Left lung (tissue), 14 donors: ENCODE data around the gene C1QTNF4. TPM values are rescaled to one million over a fixed set of nuclear protein-coding genes. Genes with fewer than 3 reads are reported as not detected.
A peak's percentile ranks its signal among the peaks of the same experiment; 100 is the strongest.
"Not testable (repeated sequence)": the region's sequence is repeated elsewhere in the genome, so short reads cannot be mapped to it uniquely, and the experiment has no call there.

Experiments used
- ATAC-seq: fragments of 200-7000 bp; cut with Tn5 transposase; one replicate; pipeline ENCODE4 v1.9.1; 2020; ENCODE audit warnings: moderate library complexity
- DNase-seq, 4 donors: peaks; one replicate each; pipeline ENCODE4 v3.0.0-alpha.2; 2013 to 2020
- H3K27ac ChIP-seq, 2 donors: fragments of 200-600 bp; sonication (generic) in 1 of 2; one replicate each; pipeline versions ENCODE4 v1.5.0 to v1.8.0; 2020 to 2021
- H3K27me3 ChIP-seq, 2 donors: fragments of 200-600 bp; sonication (generic) in 1 of 2; one replicate each; pipeline versions ENCODE4 v1.5.0 to v1.8.0; 2020 to 2021
- H3K36me3 ChIP-seq, 2 donors: fragments of 200-600 bp; sonication (generic) in 1 of 2; one replicate each; pipeline versions ENCODE4 v1.5.0 to v1.8.0; 2020 to 2021
- H3K4me1 ChIP-seq, 2 donors: fragments of 200-600 bp; one replicate each; pipeline ENCODE4 v1.8.0; 2021
- H3K4me3 ChIP-seq, 2 donors: fragments of 200-600 bp; sonication (generic) in 1 of 2; one replicate each; pipeline versions ENCODE4 v1.5.0 to v1.8.0; 2020 to 2021; ENCODE audit warnings: mild to moderate bottlenecking in 1 of 2
- H3K9me3 ChIP-seq, 2 donors: fragments of 200-600 bp; sonication (generic) in 1 of 2; one replicate each; pipeline versions ENCODE4 v1.5.0 to v1.8.0; 2020 to 2021
- intact Hi-C, 2 donors: fragments of 100-400 bp; cut with DNase I; formaldehyde crosslinking; loops; one replicate each; pipeline versions ENCODE4 v1.11.2 to v1.14.2; 2022
- long read RNA-seq, 12 donors: library from polyadenylated mRNA in 2 of 12; unstranded in 2 of 12; transcript quantifications; one replicate each; pipeline ENCODE4 v2.0.0 and lab custom pipeline, GENCODE V29; 2019 to 2026
- polyA plus RNA-seq, 6 donors: library from polyadenylated mRNA; unstranded; fragments of 120-200 nt; gene quantifications; one replicate each; pipeline ENCODE4 v1.2.1, GENCODE V29; 2013; ENCODE audit not compliant: insufficient read length in 6 of 6
- total RNA-seq, 2 donors: library from RNA; stranded (reverse); fragmentation: NEBNext Ultra II Directional; extraction: Animal tissue kit (Norgen Biotek cat#: 25700); gene quantifications; one replicate each; pipeline ENCODE4 v1.2.1, GENCODE V29; 2021
- TF ChIP-seq, protein P1 (sequence below), 2 donors: fragments of 200-600 bp; sonication (generic) in 1 of 2; IDR thresholded peaks; one replicate each; pipeline versions ENCODE4 v1.5.0 to v1.8.0; 2021; ENCODE audit warnings: antibody characterized with exemption in 2 of 2
- donor health status: DM: no; HTN: yes; CAD: no.
- donor health status: DM: no; HTN: no; CAD: no.

C1QTNF4 gene
- total RNA-seq, result 1 to 10 TPM in 1 of 2 donors, under 1 TPM in 1; 0.21 to 1.3 TPM
- 1 to 10 TPM; 2.1 to 6.9 (median 4.1) TPM for polyA plus RNA-seq
- long read RNA-seq, donor 1, result 0 reads
- long read RNA-seq, donor 2, partial matches to known transcripts, result 0 of 2 reads
- long read RNA-seq, donor 2, other reads (novel, unspliced or antisense), result 0 of 2 reads
- long read RNA-seq, donor 3, result 0 reads
- long read RNA-seq, donor 4, partial matches to known transcripts, result 0 of 2 reads
- long read RNA-seq, donor 4, other reads (novel, unspliced or antisense), result 2 of 2 reads
- long read RNA-seq, donor 5, transcript C1QTNF4-201 (2 exons, 1,664 nt), result major isoform, 5 of 5 reads
- long read RNA-seq, donor 5, partial matches to known transcripts, result 0 of 5 reads
- long read RNA-seq, donor 5, other reads (novel, unspliced or antisense), result 0 of 5 reads
- long read RNA-seq, donor 6, result 0 reads
- long read RNA-seq, donor 7, result 0 reads
- long read RNA-seq, donor 8, result 0 reads
- long read RNA-seq, donor 9, result 0 reads
- long read RNA-seq, donor 10, partial matches to known transcripts, result 0 of 1 reads
- long read RNA-seq, donor 10, other reads (novel, unspliced or antisense), result 1 of 1 reads
- long read RNA-seq, donor 11, transcript C1QTNF4-201 (2 exons, 1,664 nt), result major isoform, 73 of 73 reads
- long read RNA-seq, donor 11, partial matches to known transcripts, result 0 of 73 reads
- long read RNA-seq, donor 11, other reads (novel, unspliced or antisense), result 0 of 73 reads
- long read RNA-seq, donor 12, partial matches to known transcripts, result 0 of 1 reads
- long read RNA-seq, donor 12, other reads (novel, unspliced or antisense), result 0 of 1 reads

GRCh38 chr11:47593934-47594855 lies at the start of gene C1QTNF4:
TSS of gene C1QTNF4 (minus strand) at chr11:47594411. CDS start at chr11:47590810, 3,601 bp downstream.
- Histone ChIP-seq H3K27ac (no peak within 1 kb of the TSS), H3K9me3 (no peaks in the 10 kb centered on the region), H3K36me3 (no peaks in the 10 kb centered on the region), H3K27me3 (peaks cover 27 to 64% of the 10 kb centered on the region in 2 donors), H3K4me3 (peak within 1 kb of the TSS in 1 of 2 donors; percentile 9), H3K4me1 (peaks cover 0 to 11% of the 10 kb centered on the region in 2 donors)
- intact Hi-C loops, result no loop called here
- TF ChIP-seq, protein P1, sequence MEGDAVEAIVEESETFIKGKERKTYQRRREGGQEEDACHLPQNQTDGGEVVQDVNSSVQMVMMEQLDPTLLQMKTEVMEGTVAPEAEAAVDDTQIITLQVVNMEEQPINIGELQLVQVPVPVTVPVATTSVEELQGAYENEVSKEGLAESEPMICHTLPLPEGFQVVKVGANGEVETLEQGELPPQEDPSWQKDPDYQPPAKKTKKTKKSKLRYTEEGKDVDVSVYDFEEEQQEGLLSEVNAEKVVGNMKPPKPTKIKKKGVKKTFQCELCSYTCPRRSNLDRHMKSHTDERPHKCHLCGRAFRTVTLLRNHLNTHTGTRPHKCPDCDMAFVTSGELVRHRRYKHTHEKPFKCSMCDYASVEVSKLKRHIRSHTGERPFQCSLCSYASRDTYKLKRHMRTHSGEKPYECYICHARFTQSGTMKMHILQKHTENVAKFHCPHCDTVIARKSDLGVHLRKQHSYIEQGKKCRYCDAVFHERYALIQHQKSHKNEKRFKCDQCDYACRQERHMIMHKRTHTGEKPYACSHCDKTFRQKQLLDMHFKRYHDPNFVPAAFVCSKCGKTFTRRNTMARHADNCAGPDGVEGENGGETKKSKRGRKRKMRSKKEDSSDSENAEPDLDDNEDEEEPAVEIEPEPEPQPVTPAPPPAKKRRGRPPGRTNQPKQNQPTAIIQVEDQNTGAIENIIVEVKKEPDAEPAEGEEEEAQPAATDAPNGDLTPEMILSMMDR (IDR thresholded peaks at IDR 0.05), result no peak
- DNase-seq, result no peak
- ATAC-seq, result no peak

GRCh38 chr11:47642099-47642855 lies 48.1 kb upstream of the C1QTNF4 start, which contains the start of gene MTCH2:
TSS of gene MTCH2 (minus strand) at chr11:47642559. CDS start at chr11:47642465, 94 bp downstream.
- peak; percentile 99 for ATAC-seq
- Histone ChIP-seq H3K27me3 (no peaks in the 10 kb centered on the region), H3K9me3 (no peaks in the 10 kb centered on the region), H3K4me1 (peaks cover 4 to 24% of the 10 kb centered on the region in 2 donors), H3K4me3 (peak within 1 kb of the TSS; percentile 63 to 95), H3K36me3 (peaks cover 0 to 24% of the 10 kb centered on the region in 2 donors), H3K27ac (peak within 1 kb of the TSS; percentile 84 to 95)
- peak; percentile 96 to 99 (median 98) for DNase-seq
- intact Hi-C loops, result no loop called here
- TF ChIP-seq, protein P1 (IDR thresholded peaks at IDR 0.05), result peak in 1 of 2 donors; percentile 53

DNA sequence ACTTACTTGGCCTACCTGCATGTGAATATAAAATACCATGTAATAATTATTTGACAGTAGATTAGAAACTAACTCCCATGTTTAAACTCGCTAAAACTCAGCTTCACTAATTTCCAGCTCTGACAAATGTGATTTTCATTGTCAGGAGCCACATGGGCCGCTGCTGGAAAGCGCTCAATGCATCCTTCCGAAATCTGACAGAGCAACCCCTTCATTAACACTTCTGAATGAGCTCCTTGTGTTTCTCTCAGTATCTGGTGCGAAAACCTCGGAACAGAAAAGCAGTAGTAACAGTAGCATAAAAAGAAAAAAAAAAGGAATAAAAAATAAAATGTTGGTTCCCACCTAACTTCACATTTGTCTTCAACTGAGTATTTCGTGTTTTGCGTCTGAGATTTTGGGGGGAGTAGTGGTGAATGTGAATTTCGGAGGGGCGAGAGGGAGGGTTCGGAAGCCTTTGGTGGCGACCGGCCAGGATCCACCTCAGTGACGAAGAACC lies 47.4 kb upstream of the C1QTNF4 start:
- DNase-seq (no peak), ATAC-seq (no peak)
- Histone ChIP-seq H3K9me3 (no peaks in the 10 kb centered on the region), H3K4me1 (peaks cover 4 to 24% of the 10 kb centered on the region in 2 donors), H3K4me3 (peak overlapping the region; percentile 63 to 95), H3K27ac (peak overlapping the region; percentile 84 to 95), H3K27me3 (no peaks in the 10 kb centered on the region), H3K36me3 (peaks cover 0 to 30% of the 10 kb centered on the region in 2 donors)
- TF ChIP-seq, protein P1 (IDR thresholded peaks at IDR 0.05), result no peak
- intact Hi-C loops, result no loop called here

- H3K36me3 ChIP-seq, result peaks cover 0 to 42% of the 10 kb centered on the region in 2 donors
- peaks cover 4 to 24% of the 10 kb centered on the region in 2 donors for H3K4me1 ChIP-seq
- H3K4me3 ChIP-seq, result peak overlapping the region in 1 of 2 donors; percentile 95
- intact Hi-C loops, H3K9me3 ChIP-seq, ATAC-seq, H3K27ac ChIP-seq, H3K27me3 ChIP-seq: not testable (repeated sequence)
- DNase-seq, result peak in 1 of 4 donors; percentile 7
Measured at GRCh38 chr11:47640506-47640905, 46.3 kb upstream of the C1QTNF4 start.

DNA sequence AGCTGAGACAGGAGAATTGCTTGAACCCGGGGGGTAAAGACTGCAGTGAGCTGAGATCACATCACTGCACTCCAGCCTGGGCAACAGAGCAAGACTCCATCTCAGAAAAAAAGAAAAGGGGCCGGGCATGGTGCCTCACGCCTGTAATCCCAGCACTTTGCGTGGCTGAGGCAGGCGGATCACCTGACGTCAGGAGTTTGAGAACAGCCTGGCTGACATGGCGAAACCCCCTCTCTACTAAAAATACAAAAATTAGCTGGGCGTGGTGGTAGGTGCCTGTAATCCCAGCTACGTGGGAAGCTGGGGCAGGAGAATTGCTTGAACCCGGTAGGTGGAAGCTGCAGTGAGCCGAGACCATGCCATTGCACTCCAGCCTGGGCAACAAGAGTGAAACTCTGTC lies 42.1 kb upstream of the C1QTNF4 start:
- H3K4me3 ChIP-seq, H3K27me3 ChIP-seq, DNase-seq, H3K9me3 ChIP-seq, intact Hi-C loops, H3K27ac ChIP-seq, ATAC-seq: not testable (repeated sequence)
- H3K36me3 ChIP-seq, result peaks cover 0 to 83% of the 10 kb centered on the region in 2 donors
- peaks cover 4 to 12% of the 10 kb centered on the region in 2 donors for H3K4me1 ChIP-seq
